ENCODE results near the gene COPG1. TPM values are rescaled to one million over a fixed set of nuclear protein-coding genes. Genes with fewer than 3 reads are reported as not detected.

COPG1 gene
- polyA plus RNA-seq, 1 of the 3 experiments (the other 2 are of a cell fraction): 114 TPM

- no peak overlapping the region for H3K4me3 ChIP-seq (ENCODE audit: low read depth in 2 of 2, low read length in 1 of 2)
- peaks cover 69 to 77% of the 10 kb centered on the region in 2 experiments for H3K36me3 ChIP-seq (replicated peaks in 1 of 2; ENCODE audit: control insufficient read depth in 1 of 2, insufficient read depth in 2 of 2, low read length in 1 of 2)
- CTCF ChIA-PET: interaction anchor here (3.9 kb wide), 1 partner anchor 11 kb away, joined by 16 read pairs; no protein-coding TSS in a partner anchor
- peaks cover 43% of the 10 kb centered on the region for H3K79me2 ChIP-seq (ENCODE audit: insufficient read depth)
- no peak overlapping the region for H3K27ac ChIP-seq (ENCODE audit: low read depth in 2 of 2, low read length in 1 of 2)
- H3K4me1 ChIP-seq (ENCODE audit: control insufficient read depth in 1 of 2, insufficient read depth in 2 of 2, low read depth in 1 of 2, low read length in 1 of 2): no peaks in the 10 kb centered on the region
- H3K4me2 ChIP-seq: no peak overlapping the region
- H3K9ac ChIP-seq: no peak overlapping the region
- no peaks in the 10 kb centered on the region for H3K9me2 ChIP-seq
- H3K9me3 ChIP-seq: no peaks in the 10 kb centered on the region
- H3K27me3 ChIP-seq (ENCODE audit: insufficient read depth): no peaks in the 10 kb centered on the region
- WGBS (ENCODE audit: low lambda C conversion rate): 92% methylated on average over 11 of the region's 11 CpGs
- POLR2A ChIA-PET: no interaction called here
- H3F3A ChIP-seq (replicated peaks; ENCODE audit: insufficient read depth): no peaks in the 10 kb centered on the region
- no peak overlapping the region for H2AFZ ChIP-seq (ENCODE audit: low read depth)
- H4K20me1 ChIP-seq (ENCODE audit: insufficient read depth): 0 out of 2 replicates have a peak, but pooled peaks cover 4% of the 10 kb centered on the region
- DNase-seq: no peak
- TF ChIP-seq MEF2A (IDR thresholded peaks at IDR 0.05; ENCODE audit: borderline replicate concordance, low read depth): no peak
- no peak for TF ChIP-seq EP300 (IDR thresholded peaks at IDR 0.05; ENCODE audit: borderline replicate concordance in 1 of 2, low read depth in 1 of 2, low read length in 1 of 2)
- TF ChIP-seq, protein P1, sequence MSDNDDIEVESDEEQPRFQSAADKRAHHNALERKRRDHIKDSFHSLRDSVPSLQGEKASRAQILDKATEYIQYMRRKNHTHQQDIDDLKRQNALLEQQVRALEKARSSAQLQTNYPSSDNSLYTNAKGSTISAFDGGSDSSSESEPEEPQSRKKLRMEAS (IDR thresholded peaks at IDR 0.05; ENCODE audit: low read depth): no peak
- TF ChIP-seq, protein P2, sequence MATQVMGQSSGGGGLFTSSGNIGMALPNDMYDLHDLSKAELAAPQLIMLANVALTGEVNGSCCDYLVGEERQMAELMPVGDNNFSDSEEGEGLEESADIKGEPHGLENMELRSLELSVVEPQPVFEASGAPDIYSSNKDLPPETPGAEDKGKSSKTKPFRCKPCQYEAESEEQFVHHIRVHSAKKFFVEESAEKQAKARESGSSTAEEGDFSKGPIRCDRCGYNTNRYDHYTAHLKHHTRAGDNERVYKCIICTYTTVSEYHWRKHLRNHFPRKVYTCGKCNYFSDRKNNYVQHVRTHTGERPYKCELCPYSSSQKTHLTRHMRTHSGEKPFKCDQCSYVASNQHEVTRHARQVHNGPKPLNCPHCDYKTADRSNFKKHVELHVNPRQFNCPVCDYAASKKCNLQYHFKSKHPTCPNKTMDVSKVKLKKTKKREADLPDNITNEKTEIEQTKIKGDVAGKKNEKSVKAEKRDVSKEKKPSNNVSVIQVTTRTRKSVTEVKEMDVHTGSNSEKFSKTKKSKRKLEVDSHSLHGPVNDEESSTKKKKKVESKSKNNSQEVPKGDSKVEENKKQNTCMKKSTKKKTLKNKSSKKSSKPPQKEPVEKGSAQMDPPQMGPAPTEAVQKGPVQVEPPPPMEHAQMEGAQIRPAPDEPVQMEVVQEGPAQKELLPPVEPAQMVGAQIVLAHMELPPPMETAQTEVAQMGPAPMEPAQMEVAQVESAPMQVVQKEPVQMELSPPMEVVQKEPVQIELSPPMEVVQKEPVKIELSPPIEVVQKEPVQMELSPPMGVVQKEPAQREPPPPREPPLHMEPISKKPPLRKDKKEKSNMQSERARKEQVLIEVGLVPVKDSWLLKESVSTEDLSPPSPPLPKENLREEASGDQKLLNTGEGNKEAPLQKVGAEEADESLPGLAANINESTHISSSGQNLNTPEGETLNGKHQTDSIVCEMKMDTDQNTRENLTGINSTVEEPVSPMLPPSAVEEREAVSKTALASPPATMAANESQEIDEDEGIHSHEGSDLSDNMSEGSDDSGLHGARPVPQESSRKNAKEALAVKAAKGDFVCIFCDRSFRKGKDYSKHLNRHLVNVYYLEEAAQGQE (IDR thresholded peaks at IDR 0.05; ENCODE audit: low read depth, low read length): no peak
- no peak for TF ChIP-seq MXI1 (IDR thresholded peaks at IDR 0.05; ENCODE audit: low read depth, low read length)
- TF ChIP-seq JUND (IDR thresholded peaks at IDR 0.05): no peak
- TF ChIP-seq, protein P3, sequence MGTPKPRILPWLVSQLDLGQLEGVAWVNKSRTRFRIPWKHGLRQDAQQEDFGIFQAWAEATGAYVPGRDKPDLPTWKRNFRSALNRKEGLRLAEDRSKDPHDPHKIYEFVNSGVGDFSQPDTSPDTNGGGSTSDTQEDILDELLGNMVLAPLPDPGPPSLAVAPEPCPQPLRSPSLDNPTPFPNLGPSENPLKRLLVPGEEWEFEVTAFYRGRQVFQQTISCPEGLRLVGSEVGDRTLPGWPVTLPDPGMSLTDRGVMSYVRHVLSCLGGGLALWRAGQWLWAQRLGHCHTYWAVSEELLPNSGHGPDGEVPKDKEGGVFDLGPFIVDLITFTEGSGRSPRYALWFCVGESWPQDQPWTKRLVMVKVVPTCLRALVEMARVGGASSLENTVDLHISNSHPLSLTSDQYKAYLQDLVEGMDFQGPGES (IDR thresholded peaks at IDR 0.05; ENCODE audit: low read depth, low read length): no peak
These were observed 8.2 kb downstream of the COPG1 start for GRCh38 chr3:129257609-129258008.

DNA sequence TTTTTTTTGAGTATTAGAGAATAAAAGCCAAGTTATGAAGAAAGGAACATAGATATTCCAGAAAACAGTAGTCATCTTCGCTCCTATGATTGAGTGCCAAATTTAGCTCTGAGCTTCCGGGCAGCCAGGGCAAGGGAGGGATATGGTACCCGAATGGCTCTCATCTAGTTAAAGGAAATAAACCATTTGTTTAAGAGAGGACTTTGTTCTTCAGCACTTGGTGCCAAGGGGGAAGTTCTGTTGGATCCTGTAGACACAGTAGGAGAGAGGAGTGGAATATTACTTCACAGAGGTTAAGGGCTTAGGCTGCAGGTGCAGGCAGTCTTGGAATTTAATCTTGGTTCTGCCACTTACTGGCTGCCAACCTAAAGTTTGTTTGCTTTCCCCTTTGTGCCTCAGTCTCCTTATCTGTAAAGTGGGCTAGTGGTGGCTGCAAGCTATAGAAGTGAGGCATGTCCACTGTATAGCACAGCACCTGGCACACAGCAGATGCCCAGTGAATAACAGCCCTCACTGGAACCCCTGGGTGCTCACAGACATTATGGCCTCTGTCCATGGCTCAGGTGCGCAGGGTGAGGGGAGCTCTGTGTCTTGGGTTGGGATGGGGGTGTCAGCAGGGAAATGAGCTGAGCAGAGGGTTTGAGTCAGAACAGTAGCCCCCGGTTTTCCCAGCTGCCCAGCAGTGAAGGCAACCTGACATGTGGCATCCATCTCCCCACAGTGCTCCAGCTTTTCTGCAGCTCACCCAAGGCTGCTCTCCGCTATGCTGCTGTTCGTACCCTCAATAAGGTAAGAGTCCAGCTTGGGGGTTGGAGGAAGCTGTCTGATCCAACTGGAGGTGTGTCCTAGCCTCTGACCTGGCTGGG lies 10.4 kb downstream of the COPG1 start:
- no peaks in the 10 kb centered on the region for H3K27me3 ChIP-seq (ENCODE audit: insufficient read depth)
- WGBS (ENCODE audit: low lambda C conversion rate): 97% methylated on average over 5 of the region's 7 CpGs
- no peak overlapping the region for H3K27ac ChIP-seq (ENCODE audit: low read depth in 2 of 2, low read length in 1 of 2)
- peaks cover 30% of the 10 kb centered on the region for H3K79me2 ChIP-seq (ENCODE audit: insufficient read depth)
- peaks cover 13% of the 10 kb centered on the region; the same call in 1 of the 2 replicates for H4K20me1 ChIP-seq (ENCODE audit: insufficient read depth)
- H3K4me3 ChIP-seq (ENCODE audit: low read depth in 2 of 2, low read length in 1 of 2): no peak overlapping the region
- ChIA-PET POLR2A (no interaction called here), CTCF (interaction anchor here (1.2 to 1.9 kb wide), 3 partner anchors 14 to 290 kb away, joined by 3 to 6 read pairs (median 6); no protein-coding TSS in a partner anchor)
- H3K4me2 ChIP-seq: no peak overlapping the region
- DNase-seq: no peak
- H2AFZ ChIP-seq (ENCODE audit: low read depth): no peak overlapping the region
- no peaks in the 10 kb centered on the region for H3F3A ChIP-seq (replicated peaks; ENCODE audit: insufficient read depth)
- H3K9me3 ChIP-seq: no peaks in the 10 kb centered on the region
- H3K9ac ChIP-seq: no peak overlapping the region
- H3K9me2 ChIP-seq: no peaks in the 10 kb centered on the region
- H3K36me3 ChIP-seq (replicated peaks in 1 of 2; ENCODE audit: control insufficient read depth in 1 of 2, insufficient read depth in 2 of 2, low read length in 1 of 2): peaks cover 64 to 77% of the 10 kb centered on the region in 2 experiments
- H3K4me1 ChIP-seq (ENCODE audit: control insufficient read depth in 1 of 2, insufficient read depth in 2 of 2, low read depth in 1 of 2, low read length in 1 of 2): no peaks in the 10 kb centered on the region
- TF ChIP-seq, protein P2 (IDR thresholded peaks at IDR 0.05; ENCODE audit: low read depth, low read length): no peak
- TF ChIP-seq CHD2 (IDR thresholded peaks at IDR 0.05; ENCODE audit: low read length, partially characterized antibody): no peak
- no peak for TF ChIP-seq TEAD4 (IDR thresholded peaks at IDR 0.05; ENCODE audit: borderline replicate concordance, insufficient read depth)
- no peak for TF ChIP-seq SMC3 (IDR thresholded peaks at IDR 0.05; ENCODE audit: low read depth, low read length)
- TF ChIP-seq, protein P1 (IDR thresholded peaks at IDR 0.05; ENCODE audit: low read depth): no peak
- TF ChIP-seq EZH2phosphoT487 (IDR thresholded peaks at IDR 0.05; ENCODE audit: borderline replicate concordance, low read depth): no peak
- TF ChIP-seq ZBTB33 (IDR thresholded peaks at IDR 0.05; ENCODE audit: borderline replicate concordance, low read depth): no peak
- no peak for TF ChIP-seq JUND (IDR thresholded peaks at IDR 0.05)
